ENCODE results near the gene RSPO1.

DNA sequence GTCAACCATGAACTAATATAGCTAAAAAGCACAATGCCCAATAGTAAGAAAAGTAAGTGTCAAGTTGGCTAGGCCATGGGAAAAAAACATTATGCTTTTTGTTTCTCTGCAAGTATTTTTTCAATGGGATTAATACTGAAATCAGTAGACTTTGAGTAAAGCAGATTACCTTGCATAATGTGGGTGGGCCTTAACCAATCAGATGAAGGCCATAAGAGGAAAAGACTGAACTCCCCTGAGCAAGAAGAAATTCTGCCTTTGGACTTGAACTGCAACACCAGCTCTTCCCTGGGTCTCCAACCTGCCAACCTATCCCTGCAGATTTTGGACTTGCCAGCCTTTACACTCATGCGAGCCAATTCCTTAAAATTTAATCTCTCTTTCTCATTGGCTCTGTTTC lies 6.4 kb upstream of the RSPO1 start:
- TF ChIP-seq, protein P1, sequence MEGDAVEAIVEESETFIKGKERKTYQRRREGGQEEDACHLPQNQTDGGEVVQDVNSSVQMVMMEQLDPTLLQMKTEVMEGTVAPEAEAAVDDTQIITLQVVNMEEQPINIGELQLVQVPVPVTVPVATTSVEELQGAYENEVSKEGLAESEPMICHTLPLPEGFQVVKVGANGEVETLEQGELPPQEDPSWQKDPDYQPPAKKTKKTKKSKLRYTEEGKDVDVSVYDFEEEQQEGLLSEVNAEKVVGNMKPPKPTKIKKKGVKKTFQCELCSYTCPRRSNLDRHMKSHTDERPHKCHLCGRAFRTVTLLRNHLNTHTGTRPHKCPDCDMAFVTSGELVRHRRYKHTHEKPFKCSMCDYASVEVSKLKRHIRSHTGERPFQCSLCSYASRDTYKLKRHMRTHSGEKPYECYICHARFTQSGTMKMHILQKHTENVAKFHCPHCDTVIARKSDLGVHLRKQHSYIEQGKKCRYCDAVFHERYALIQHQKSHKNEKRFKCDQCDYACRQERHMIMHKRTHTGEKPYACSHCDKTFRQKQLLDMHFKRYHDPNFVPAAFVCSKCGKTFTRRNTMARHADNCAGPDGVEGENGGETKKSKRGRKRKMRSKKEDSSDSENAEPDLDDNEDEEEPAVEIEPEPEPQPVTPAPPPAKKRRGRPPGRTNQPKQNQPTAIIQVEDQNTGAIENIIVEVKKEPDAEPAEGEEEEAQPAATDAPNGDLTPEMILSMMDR (conservative IDR thresholded peaks at IDR 0.05; ENCODE audit: low read depth, low read length) = no peak
- TF ChIP-seq EZH2 (IDR thresholded peaks at IDR 0.05; ENCODE audit: borderline replicate concordance, low read depth, low read length, poor library complexity, severe bottlenecking) = no peak

Measured in A673 (cell line).